B cell (primary cell): ENCODE data around the gene SETDB1.

Experiments used
- CTCF ChIP-seq: fragments of 200-600 bp; IDR thresholded peaks from one replicate; pipeline ENCODE4 v1.8.0; 2022; ENCODE audit warnings: antibody characterized with exemption, mild to moderate bottlenecking
- EZH2 ChIP-seq: IDR thresholded peaks from 2 replicates; pipeline ENCODE4 v1.6.1; 2012; ENCODE audit warnings: borderline replicate concordance, low read depth, mild to moderate bottlenecking, moderate library complexity, low read length; ENCODE audit not compliant: insufficient read depth, poor library complexity, severe bottlenecking

- TF ChIP-seq CTCF (no peak), EZH2 (no peak)
These were observed 36.1 kb upstream of the SETDB1 start for GRCh38 chr1:150890033-150890416.
